PC-3 (cell line): ENCODE data around the gene DCDC2.

Experiments
- EZH2 ChIP-seq: fragments of 300-600 bp; sonication (generic); IDR thresholded peaks from one replicate; pipeline ENCODE4 v1.6.1; 2017; ENCODE audit warnings: antibody characterized with exemption, mild to moderate bottlenecking, low read length; ENCODE audit not compliant: unreplicated experiment
- EZH2phosphoT487 ChIP-seq: fragments of 300-600 bp; sonication (generic); IDR thresholded peaks from 2 replicates; pipeline ENCODE4 v1.6.1; 2018; ENCODE audit warnings: mild to moderate bottlenecking, antibody characterized with exemption, low read length, borderline replicate concordance
- TF ChIP-seq, protein P1 (sequence below): fragments of 300-600 bp; sonication (generic); conservative IDR thresholded peaks from 2 replicates; pipeline ENCODE4 v1.5.1; 2017; ENCODE audit warnings: antibody characterized with exemption, low read depth, mild to moderate bottlenecking, low read length

DNA sequence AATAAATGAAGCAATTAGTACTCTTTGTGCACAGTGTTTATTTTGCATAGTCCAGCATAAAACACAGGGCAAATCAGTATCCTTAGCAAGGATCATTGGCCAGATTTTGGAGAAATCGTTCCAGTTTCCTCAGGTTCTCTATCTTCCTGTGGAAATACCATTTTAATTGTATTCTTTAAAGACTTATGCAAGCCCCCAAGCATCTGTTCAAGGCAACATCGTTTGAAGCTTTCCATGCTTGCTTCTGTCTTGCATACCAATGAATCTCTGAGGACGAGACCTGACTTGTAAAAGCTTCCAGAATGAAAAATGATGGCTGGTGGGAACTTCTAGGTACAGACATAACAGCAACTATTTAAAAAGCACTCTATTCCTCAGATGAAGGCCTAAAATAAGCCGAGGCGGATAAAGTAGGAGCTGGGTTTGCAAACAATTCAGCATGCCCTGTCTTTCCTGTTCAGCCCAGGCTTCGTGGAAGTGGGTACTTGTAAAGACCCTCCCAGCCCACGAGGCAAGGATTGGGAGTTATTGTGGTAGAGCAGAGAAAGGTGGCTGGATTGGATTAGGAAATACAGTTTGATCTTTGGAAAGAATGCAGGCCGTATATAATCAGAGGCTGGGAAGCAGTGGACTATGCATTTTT, 210.2 kb downstream of the DCDC2 start:
- TF ChIP-seq, protein P1, sequence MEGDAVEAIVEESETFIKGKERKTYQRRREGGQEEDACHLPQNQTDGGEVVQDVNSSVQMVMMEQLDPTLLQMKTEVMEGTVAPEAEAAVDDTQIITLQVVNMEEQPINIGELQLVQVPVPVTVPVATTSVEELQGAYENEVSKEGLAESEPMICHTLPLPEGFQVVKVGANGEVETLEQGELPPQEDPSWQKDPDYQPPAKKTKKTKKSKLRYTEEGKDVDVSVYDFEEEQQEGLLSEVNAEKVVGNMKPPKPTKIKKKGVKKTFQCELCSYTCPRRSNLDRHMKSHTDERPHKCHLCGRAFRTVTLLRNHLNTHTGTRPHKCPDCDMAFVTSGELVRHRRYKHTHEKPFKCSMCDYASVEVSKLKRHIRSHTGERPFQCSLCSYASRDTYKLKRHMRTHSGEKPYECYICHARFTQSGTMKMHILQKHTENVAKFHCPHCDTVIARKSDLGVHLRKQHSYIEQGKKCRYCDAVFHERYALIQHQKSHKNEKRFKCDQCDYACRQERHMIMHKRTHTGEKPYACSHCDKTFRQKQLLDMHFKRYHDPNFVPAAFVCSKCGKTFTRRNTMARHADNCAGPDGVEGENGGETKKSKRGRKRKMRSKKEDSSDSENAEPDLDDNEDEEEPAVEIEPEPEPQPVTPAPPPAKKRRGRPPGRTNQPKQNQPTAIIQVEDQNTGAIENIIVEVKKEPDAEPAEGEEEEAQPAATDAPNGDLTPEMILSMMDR = no peak
- TF ChIP-seq EZH2phosphoT487 (no peak), EZH2 (no peak)
